Measurements from ENCODE around the gene CPTP.

CPTP gene

DNA sequence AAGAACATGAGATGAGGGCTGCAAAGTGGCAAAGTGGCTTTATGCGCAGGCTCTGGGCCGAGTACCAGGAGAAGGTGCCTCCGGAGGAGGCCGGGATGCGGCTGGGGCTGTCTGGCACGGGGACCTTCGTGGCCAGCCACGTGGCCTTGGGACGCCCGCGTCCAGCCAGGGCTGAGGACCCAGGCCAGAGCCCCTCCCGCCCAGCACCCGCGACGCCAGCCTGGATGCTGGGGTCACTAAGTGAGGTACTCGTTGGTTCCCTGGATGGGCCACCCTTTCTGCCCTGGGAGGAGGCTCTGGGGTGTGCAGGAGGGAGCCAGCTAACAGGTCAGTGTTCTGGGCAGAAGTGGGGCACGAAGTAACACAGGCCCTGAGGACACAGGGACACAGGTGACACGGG, 31.8 kb upstream of the CPTP start:
- no peak overlapping the region for H2AFZ ChIP-seq (ENCODE audit: low read depth, low read length)
- no peak overlapping the region for H3K4me3 ChIP-seq (ENCODE audit: low read depth in 1 of 2, low read length in 2 of 2)
- H3K36me3 ChIP-seq (ENCODE audit: insufficient read depth, low read length), result peaks cover 10% of the 10 kb centered on the region; the same call in 1 of the 2 replicates
- H3K9ac ChIP-seq (ENCODE audit: low read depth, low read length), result no peak overlapping the region
- ATAC-seq (ENCODE audit: insufficient read depth, low read depth) (no peak), DNase-seq (no peak)
- H3K27me3 ChIP-seq (ENCODE audit: insufficient read depth, low read length, poor library complexity), result no peaks in the 10 kb centered on the region
- TF ChIP-seq EZH2 (IDR thresholded peaks at IDR 0.05; ENCODE audit: borderline replicate concordance, low read depth, low read length, severe bottlenecking), result no peak
- TF ChIP-seq, protein P1, sequence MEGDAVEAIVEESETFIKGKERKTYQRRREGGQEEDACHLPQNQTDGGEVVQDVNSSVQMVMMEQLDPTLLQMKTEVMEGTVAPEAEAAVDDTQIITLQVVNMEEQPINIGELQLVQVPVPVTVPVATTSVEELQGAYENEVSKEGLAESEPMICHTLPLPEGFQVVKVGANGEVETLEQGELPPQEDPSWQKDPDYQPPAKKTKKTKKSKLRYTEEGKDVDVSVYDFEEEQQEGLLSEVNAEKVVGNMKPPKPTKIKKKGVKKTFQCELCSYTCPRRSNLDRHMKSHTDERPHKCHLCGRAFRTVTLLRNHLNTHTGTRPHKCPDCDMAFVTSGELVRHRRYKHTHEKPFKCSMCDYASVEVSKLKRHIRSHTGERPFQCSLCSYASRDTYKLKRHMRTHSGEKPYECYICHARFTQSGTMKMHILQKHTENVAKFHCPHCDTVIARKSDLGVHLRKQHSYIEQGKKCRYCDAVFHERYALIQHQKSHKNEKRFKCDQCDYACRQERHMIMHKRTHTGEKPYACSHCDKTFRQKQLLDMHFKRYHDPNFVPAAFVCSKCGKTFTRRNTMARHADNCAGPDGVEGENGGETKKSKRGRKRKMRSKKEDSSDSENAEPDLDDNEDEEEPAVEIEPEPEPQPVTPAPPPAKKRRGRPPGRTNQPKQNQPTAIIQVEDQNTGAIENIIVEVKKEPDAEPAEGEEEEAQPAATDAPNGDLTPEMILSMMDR (IDR thresholded peaks at IDR 0.05; ENCODE audit: borderline replicate concordance, extremely low read depth, low read length, poor library complexity, severe bottlenecking), result no peak
- H3K27ac ChIP-seq (ENCODE audit: low read length), result no peak overlapping the region
- H3K4me2 ChIP-seq (ENCODE audit: insufficient read depth, low read length), result no peak overlapping the region
- peaks cover 11% of the 10 kb centered on the region for H4K20me1 ChIP-seq (ENCODE audit: insufficient read depth, low read length)
- H3K4me1 ChIP-seq (ENCODE audit: insufficient read depth, low read length), result no peaks in the 10 kb centered on the region
- no peaks in the 10 kb centered on the region for H3K79me2 ChIP-seq (ENCODE audit: insufficient read depth, low read length)
- H3K9me3 ChIP-seq (ENCODE audit: insufficient read depth, low read length, severe bottlenecking), result no peaks in the 10 kb centered on the region

DNA sequence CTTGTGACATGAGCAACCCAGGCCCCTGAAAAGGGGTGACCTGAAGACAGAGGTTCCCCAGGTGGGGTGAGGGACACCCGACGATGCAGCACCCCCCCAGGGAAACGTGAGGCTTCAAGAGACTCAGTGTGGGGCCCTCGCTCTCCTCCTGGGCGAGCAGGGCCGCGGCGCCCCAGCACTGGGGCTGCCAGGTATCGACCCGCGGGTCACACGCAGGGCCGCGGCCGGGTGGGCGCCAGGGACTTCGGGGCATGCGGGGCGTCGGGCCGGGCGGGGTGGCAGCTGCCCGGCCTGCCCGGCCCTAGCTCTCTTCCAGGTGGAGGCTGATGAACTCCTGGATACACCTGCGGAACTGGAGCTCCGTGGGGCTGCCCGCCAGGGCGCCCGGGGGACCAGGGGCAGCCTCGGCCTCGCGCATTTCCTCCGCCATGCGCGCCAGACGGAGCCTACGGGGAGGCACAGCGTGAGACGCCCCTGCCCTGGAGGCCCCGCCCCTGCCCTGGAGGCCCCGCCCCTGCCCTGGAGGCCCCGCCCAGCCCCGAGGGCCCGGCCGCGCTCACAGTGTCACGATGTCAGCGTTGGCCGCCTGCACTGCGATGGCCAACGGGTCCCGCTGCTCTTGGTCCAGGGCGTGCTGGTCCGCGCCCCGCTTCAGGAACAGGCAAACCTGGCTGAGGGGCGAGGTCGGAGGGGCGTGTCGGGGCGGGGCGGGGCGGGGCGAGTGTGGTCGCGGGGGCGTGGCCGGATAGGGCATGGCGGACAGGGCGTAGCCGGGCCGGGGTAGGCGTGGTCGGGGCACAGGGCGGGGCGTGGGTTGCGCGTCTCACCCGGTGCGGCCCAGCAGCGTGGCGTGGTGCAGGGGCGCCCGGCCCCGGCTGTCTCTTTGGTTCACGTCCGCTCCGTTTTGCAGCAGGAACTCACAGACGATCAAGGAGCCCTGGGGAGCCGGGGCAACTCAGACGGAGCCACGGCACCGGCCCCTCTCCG, 31.0 kb upstream of the CPTP start:
- no peak overlapping the region for H3K9ac ChIP-seq (ENCODE audit: low read depth, low read length)
- no peak for DNase-seq
- H3K79me2 ChIP-seq (ENCODE audit: insufficient read depth, low read length), result no peaks in the 10 kb centered on the region
- peaks cover 15% of the 10 kb centered on the region for H4K20me1 ChIP-seq (ENCODE audit: insufficient read depth, low read length)
- no peak overlapping the region for H2AFZ ChIP-seq (ENCODE audit: low read depth, low read length)
- H3K36me3 ChIP-seq (ENCODE audit: insufficient read depth, low read length), result peaks cover 11% of the 10 kb centered on the region; the same call in 1 of the 2 replicates
- no peak overlapping the region for H3K4me2 ChIP-seq (ENCODE audit: insufficient read depth, low read length)
- H3K27ac ChIP-seq (ENCODE audit: low read length), result no peak overlapping the region
- TF ChIP-seq, protein P1 (IDR thresholded peaks at IDR 0.05; ENCODE audit: borderline replicate concordance, extremely low read depth, low read length, poor library complexity, severe bottlenecking), result no peak
- no peak for TF ChIP-seq EZH2 (IDR thresholded peaks at IDR 0.05; ENCODE audit: borderline replicate concordance, low read depth, low read length, severe bottlenecking)
- H3K4me1 ChIP-seq (ENCODE audit: insufficient read depth, low read length), result no peaks in the 10 kb centered on the region
- no peaks in the 10 kb centered on the region for H3K27me3 ChIP-seq (ENCODE audit: insufficient read depth, low read length, poor library complexity)
- no peak overlapping the region for H3K4me3 ChIP-seq (ENCODE audit: low read depth in 1 of 2, low read length in 2 of 2)
- no peaks in the 10 kb centered on the region for H3K9me3 ChIP-seq (ENCODE audit: insufficient read depth, low read length, severe bottlenecking)
- no peak for ATAC-seq (ENCODE audit: insufficient read depth, low read depth)

DNA sequence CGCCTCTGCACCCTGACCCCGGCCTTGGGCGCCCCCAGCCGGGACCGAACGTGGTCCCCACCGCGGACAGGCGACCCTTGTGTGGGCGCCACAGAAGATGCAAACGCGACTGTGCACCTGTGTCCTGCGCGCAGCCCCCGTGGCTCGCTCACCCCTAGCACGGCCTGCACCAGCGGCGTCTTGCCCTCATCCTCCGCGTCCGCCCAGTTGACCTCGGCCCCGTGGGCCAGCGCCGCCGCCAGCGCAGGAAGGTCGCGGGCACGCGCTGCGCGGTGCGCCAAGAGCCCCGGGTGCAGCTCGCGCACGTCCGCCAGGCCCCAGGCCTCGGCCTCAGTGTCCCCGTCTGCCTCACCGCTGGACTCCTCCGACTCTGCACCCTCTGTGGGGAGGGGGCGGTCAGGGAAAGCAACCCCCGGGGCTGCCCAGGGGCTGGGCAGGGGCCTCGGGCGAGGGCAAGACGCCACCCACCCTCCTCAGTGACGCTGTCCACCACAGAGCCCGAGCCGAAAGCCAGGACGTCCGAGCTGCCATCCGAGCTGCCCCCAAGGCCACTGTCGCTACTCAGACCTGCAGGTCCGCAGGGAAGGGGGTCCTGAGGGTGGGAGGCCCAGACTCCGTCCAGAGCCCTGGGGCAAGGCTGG, 30.2 kb upstream of the CPTP start:
- no peak for ATAC-seq (ENCODE audit: insufficient read depth, low read depth)
- peaks cover 16% of the 10 kb centered on the region; the same call in 1 of the 2 replicates for H3K36me3 ChIP-seq (ENCODE audit: insufficient read depth, low read length)

More for the DNA sequence above, 30.2 kb upstream of the CPTP start:
- Histone ChIP-seq H3K27ac (ENCODE audit: low read length) (no peak overlapping the region), H3K4me1 (ENCODE audit: insufficient read depth, low read length) (no peaks in the 10 kb centered on the region), H3K79me2 (ENCODE audit: insufficient read depth, low read length) (no peaks in the 10 kb centered on the region), H3K4me2 (ENCODE audit: insufficient read depth, low read length) (no peak overlapping the region), H3K9ac (ENCODE audit: low read depth, low read length) (no peak overlapping the region), H3K27me3 (ENCODE audit: insufficient read depth, low read length, poor library complexity) (no peaks in the 10 kb centered on the region), H3K9me3 (ENCODE audit: insufficient read depth, low read length, severe bottlenecking) (no peaks in the 10 kb centered on the region), H3K4me3 (ENCODE audit: low read depth in 1 of 2, low read length in 2 of 2) (no peak overlapping the region), H2AFZ (ENCODE audit: low read depth, low read length) (no peak overlapping the region), H4K20me1 (ENCODE audit: insufficient read depth, low read length) (peaks cover 22% of the 10 kb centered on the region)
- DNase-seq, result no peak
- TF ChIP-seq, protein P1 (IDR thresholded peaks at IDR 0.05; ENCODE audit: borderline replicate concordance, extremely low read depth, low read length, poor library complexity, severe bottlenecking), result no peak
- no peak for TF ChIP-seq EZH2 (IDR thresholded peaks at IDR 0.05; ENCODE audit: borderline replicate concordance, low read depth, low read length, severe bottlenecking)

Measured in DND-41 (cell line).